ENCODE measurements around the gene MTHFSD.

The MTHFSD gene

GRCh38 chr16:86490859-86491639 lies 64.0 kb downstream of the MTHFSD start:
- no peak for DNase-seq (ENCODE audit: low read depth)

- no peak for DNase-seq (ENCODE audit: low read depth)
These were observed 69.3 kb downstream of the MTHFSD start for GRCh38 chr16:86485746-86486145.

GRCh38 chr16:86484240-86484639 lies 70.8 kb downstream of the MTHFSD start:
- DNase-seq (ENCODE audit: low read depth), result no peak

- no peak for DNase-seq (ENCODE audit: low read depth)
These were observed 73.4 kb downstream of the MTHFSD start for GRCh38 chr16:86481607-86482006.

- DNase-seq (ENCODE audit: low read depth), result no peak
These were observed 74.6 kb downstream of the MTHFSD start for GRCh38 chr16:86480444-86480843.

All from CMK (cell line).